ENCODE data around the gene ZNF688.

ZNF688 gene

GRCh38 chr16:30585022-30585399, 13.5 kb upstream of the ZNF688 start:
- no peak for DNase-seq

- DNase-seq = no peak
Observed at GRCh38 chr16:30582611-30583340, 11.3 kb upstream of the ZNF688 start.

- no peak for DNase-seq
Observed at GRCh38 chr16:30581457-30581856, 9.9 kb upstream of the ZNF688 start.

DNA sequence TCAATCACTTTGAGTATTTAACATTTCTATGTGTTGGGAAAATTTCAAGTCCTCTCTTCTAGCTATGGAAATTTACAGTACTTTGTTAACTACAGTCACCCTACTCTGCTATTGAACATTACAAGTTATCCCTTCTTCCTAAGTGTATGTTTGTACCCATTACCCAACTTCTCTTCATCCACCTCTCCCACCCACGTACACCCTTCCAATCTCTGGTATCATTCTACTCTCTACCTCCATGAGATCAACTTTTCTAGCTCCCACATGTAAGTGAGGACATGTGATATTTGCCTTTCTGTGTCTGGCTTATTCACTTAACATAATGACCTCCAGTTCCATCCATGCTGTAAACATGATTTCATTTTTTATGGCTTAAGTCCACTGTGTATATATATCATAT, 3.2 kb upstream of the ZNF688 start:
- no peak for DNase-seq

DNA sequence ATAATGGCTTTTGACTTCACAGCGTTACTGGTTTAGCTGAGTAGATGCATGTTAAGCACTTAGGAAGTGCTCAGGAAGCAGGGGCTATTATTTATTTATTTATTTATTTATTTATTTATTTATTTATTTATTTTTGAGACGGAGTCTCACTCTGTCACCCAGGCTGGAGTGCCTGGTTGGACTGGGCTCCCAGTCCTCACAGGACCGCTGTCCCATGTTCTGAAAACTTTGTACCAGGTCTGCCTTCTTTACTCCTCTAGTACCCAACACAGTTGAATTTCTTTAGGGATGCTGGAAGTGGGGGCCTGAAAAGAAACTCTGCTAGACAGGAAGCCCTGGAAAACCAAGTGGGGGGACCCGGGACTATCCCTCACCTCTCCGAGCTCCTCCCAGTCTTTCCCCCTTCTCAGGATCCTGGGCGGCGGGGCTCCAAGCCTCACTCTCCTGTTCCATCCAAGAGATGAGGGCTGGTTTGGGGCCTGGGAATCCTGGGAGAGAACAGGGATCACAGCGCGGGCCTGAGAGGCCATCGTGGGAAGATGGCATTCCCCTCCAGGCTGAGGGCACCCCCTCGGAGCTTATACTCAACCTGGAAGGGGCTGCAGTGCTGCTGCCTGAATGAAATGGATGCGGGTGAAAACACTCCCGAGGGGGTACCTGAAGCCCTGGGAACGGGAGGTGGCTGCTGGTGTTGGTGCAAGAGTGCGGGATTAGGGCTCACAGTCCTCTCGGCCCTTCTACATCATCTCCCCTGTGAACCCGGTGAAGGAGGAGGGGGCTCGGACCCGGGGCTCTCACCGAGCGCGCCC, 674 bp downstream of the ZNF688 start:
- DNase-seq = no peak

DNA sequence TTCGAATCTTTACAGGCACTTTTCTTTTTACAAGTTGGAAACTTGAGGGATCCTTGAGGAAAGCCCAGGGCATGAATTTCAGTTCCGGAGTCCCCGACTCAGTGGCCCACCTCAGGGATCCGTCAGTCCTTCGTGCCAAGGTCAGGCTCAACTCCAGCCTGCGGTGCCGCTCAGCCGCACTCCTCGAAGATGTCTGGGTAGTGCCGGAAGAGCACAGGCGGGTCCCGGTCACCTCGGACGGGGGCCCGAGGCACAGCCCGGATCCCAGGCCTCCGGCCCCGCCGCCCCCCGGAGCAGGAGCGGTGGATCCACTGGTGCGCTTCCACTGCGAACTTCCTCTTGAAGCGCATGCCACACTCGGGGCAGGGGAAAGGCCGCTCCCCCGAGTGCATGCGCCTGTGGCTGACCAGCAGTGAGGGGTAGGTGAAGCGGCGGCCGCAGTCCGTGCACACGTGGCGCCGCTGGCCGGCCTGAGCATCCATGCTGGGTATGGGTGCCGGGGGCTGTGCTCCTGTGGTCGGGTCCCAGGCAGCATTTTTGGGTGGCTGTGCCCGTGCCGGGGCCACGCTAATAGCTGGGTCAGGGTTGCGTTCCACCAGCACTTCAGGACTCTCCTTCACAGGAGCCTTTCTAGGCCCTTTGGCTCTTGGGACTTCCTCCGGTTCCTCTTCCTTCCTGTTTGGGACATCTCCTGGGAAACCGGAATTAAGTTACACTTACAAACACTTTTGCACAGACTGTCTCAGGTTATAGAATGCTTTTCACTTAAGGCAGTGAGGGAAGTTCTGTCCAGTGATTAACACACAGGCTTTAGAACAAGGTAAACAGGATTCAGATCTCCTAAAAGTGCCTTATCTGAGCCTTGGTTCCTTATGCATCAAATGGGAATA, 1.5 kb downstream of the ZNF688 start:
- no peak for DNase-seq

- DNase-seq = no peak
Observed at GRCh38 chr16:30569281-30569680, 2.2 kb downstream of the ZNF688 start.

DNA sequence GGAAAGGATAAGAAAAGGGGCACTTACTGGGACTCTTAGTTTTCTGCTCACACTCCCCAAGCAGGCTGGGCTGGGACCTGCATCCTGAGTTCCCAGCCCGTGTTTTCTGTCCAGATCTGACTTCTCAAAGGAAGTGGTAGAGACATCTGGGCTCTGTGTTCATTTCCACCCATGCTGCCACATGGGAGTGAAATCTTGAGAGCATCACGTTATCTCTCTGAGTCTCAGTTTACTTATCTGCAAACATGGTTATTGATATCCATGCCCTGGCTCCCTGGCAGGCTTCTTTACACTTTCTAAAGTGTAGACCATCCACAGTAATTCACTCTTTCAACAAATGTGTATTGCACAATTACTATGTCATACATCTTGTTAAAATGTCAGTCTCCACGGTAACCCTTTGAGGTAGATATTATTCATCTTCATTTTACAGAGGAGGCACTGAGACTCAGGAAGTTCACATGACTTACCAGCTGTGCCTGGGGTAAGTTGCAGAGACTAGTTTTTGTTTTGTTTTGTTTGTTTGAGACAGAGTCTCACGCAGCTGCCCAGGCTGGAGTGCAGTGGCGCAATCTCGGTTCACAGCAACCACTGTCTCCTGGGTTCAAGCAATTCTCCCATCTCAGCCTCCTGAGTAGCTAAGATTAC, 3.4 kb downstream of the ZNF688 start:
- DNase-seq = no peak

DNA sequence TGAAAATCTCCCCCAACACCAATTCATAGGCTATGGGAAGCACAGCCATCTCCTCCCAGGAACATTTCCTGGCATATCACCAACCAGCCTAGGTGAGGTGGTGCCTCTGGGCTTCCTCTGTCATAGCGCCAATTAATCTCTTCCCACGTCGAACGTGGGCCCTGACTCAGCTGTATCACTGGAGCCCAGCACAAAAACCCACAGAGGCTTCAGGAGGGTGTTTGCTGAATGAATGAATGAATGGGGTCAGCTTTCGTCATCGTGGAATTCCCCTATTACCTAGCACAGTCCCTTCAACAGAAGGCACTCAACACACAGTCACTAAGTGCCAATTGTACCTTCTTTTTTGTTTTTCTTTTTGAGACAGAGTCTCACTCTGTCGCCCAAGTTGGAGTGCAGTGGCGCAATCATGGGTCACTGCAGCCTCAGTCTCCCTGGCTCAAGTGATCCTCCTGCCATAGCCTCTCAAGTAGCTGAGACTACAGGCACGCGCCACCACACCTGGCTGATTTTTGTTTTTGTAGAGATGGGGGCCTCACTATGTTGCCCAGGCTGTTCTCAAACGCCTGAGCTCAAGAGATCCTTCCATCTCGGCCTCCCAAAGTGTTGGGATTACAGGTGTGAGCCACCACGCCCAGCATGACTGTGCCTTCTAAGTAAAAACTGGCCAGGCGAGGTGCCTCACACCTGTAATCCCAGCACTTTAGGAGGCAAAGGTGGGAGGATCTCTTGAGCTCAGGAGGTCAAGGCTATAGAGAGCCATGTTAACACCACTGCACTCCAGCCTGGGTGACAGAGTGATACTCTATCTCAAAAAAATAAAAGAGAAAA, 4.1 kb downstream of the ZNF688 start:
- no peak for DNase-seq

- no peak for DNase-seq
Observed at GRCh38 chr16:30566531-30566930, 5.0 kb downstream of the ZNF688 start.

GRCh38 chr16:30565984-30566383, 5.5 kb downstream of the ZNF688 start:
- DNase-seq = no peak

DNA sequence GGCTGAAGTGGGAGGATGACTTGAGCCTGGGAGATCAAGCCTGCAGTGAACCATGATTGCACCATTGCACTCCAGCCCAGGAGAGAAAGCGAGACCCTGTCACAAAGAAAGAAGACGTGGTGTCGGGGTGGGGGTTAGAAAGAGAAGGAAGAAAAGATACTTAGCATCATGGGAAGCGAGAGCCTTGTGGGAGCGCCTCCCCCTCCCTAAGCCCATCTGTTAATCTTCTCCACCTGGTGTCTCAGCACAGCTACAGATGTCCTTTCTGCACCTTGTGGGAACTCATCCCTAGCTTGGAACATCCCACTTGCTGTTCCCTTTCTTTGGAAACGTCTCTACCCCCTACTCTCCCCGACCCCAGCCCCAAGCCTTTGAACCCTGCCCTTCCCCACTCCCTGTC, 6.0 kb downstream of the ZNF688 start:
- DNase-seq = no peak

DNA sequence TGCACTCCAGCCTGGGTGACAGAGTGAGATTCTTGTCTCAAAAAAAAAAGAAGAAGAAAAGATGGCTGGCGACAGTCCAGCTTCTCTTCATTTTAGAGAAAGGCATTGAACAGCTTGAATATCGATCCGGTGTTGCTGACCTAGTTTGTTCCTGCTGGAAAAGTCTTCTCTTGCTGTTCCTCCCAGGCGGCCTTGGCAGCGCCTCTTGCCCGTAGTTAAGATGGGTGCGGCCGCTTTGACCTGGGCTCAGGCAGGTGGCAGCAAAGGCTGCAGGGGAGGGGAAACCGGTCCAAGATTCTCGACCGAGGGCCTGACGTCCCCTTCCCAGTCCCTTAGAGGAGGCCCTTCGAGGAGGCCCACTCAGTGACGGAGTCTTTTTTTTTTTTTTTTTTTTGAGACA, 9.5 kb downstream of the ZNF688 start:
- DNase-seq = no peak

DNA sequence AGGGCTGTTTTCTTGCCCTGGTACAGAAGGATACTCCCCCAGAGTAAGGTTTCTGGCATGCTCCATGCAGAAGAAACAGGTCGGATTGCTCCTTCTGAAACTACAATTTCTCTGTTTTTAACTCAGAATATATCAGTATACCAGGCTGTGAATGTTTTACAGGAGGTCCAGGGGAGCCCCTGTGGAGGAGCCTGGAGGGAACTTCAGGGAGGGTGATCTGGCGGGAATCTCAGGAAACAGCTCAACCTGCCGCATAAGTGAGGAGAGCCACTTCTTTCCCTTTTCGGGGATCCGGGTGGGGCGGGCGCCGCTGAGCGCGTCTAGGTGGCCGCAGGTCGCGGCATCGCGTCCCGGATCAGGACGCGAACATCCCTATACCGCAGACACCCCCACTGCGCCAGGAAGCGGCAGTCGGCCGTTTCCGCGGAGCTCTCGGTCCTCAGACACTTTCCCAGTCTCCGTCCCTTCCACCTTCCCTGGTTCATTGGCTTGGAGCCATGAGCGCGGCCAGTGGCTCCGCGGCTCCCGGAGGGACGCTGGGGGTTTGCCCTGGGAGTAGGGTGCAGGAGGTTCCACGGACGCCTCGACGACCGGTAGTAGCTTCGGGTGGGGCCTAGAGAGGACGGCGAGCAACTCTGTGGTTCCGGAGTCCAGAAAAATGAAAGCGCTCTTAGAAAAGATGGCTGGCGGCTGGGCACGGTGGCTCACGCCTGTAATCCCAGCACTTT, 10.3 kb downstream of the ZNF688 start:
- DNase-seq = no peak

DNA sequence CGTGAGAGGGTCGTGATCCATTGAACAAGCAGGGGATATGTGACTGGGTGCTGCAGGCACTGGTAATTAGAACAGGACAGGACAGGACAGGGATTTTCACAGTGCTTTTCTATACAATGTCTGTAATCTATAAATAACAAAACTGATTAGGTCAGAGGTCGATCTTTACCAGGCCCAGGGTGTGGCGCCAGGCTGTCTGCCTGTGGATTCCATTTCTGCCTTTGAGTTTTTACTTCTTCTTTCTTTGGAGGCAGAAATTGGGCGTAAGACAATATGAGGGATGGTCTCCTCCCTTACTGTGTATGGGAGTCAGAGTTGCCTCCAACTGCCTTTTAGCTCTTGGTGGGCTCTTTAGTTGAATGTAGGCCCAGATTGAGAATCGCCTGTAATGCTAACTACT, 11.8 kb downstream of the ZNF688 start:
- DNase-seq = no peak

DNA sequence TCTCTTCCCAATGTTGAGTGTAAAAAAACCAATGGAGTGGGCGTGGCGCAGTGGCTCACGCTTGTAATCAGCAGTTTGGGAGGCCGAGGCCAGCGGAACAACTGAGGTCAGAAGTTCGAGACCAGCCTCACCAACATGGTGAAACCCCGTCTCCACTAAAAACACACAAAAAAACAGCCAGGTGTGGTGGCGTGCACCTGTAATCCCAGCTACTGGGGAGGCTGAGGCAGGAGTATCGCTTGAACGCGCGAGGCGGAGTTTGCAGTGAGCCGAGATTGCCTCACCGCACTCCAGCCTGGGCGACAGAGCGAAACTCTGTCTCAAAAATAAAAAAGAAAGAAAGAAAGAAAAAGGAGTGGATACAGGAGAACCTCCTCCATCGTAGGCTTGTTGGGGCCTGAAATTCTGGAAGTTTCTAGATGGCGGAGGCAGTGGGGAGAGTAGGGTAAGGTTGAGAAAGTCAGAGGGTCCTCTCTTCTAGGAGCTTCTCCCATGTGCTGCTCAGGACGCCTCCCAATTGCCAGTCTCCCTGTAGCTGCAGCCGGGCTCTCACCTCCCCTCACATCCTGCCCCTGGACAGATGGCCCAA, 12.6 kb downstream of the ZNF688 start:
- DNase-seq = no peak

DNA sequence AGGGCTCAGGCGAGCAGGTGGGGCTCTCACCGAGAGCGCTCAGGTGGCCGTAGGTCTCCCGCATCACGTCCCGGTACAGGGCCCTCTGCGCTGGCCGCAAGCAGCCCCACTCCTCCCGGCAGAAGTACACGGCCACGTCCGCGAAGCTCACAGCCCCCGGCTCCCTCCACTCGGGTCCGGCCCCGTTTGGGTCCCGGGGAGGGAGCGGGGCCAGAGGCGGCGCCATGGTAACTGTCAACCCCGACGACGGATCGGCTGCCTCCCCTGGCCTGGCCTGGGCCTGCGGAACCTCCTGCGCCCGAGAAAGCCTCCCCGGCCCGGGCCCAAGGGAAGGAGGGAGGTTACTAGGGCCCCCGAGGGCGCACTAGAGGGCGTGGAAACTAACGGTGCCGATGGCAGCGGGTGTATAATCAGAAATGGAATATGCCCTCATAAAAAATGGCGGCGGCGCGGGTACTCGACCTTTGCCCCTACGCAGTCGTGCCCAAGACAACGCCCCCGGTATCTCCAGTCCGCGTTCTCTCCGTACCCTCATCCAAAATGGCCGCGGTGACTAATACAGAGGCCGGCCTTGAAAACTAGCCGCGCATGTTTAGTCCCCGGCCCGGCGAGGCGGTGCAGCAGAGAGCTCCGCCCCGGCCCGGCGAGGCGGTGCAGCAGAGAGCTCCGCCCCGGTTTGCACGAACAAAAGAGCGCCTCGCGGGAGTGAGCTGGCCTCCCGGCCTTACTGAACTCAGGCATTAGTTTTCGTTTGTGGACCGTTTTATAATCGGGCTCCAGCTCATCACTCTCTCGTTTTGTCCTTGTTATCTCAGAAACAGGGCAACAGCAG, 13.3 kb downstream of the ZNF688 start, which contains the start of gene ZNF764:
Gene ZNF764, minus strand, starts transcription at position 418 of the 832 bp plus-strand sequence. Its CDS starts 192 bp downstream, at position 226.
- peak; percentile 87 to 97 for DNase-seq

- DNase-seq = no peak
Observed at GRCh38 chr16:30557707-30557956, 13.9 kb downstream of the ZNF688 start.

- no peak for DNase-seq
Observed at GRCh38 chr16:30556125-30556473, 15.4 kb downstream of the ZNF688 start.
